Measurements from ENCODE around the gene SCTR.

DNA sequence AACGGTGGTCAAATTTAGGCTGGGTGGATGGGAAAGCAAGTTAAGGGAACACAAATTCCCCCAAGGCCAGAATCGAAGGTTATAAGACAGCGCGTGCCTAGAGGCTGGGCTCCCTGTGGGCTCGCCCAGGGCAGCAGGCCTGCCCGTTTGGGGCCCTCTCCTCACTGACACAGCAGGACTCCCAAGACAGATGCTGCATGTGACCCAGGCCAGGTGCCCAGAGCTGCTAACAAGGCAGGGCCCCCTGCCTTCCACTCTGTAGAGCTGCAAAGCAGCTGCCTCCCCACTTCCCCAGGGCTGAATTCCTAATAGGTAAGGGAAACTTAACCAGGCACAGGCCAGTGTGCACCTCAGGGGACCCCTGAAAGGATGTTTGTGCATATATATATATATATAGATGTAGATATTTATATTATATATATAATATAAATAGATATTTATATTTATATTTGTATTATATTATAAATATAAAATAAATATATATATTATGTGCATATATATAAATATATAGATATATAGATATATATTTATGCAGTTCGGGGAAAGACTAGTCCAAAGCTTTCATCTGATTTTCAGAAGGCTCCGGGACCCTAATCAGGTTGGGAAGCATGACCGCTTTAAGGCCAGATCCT lies 48.9 kb downstream of the SCTR start:
- TF ChIP-seq JUN (CRISPR knock-in tag; IDR thresholded peaks at IDR 0.05) (no peak), IRF2 (CRISPR knock-in tag; IDR thresholded peaks at IDR 0.05; ENCODE audit: borderline replicate concordance, low read depth) (no peak), GTF2I (CRISPR knock-in tag; conservative IDR thresholded peaks at IDR 0.05) (no peak), SMAD3 (CRISPR knock-in tag; IDR thresholded peaks at IDR 0.05; ENCODE audit: borderline replicate concordance) (no peak)
- TF ChIP-seq, protein P1, sequence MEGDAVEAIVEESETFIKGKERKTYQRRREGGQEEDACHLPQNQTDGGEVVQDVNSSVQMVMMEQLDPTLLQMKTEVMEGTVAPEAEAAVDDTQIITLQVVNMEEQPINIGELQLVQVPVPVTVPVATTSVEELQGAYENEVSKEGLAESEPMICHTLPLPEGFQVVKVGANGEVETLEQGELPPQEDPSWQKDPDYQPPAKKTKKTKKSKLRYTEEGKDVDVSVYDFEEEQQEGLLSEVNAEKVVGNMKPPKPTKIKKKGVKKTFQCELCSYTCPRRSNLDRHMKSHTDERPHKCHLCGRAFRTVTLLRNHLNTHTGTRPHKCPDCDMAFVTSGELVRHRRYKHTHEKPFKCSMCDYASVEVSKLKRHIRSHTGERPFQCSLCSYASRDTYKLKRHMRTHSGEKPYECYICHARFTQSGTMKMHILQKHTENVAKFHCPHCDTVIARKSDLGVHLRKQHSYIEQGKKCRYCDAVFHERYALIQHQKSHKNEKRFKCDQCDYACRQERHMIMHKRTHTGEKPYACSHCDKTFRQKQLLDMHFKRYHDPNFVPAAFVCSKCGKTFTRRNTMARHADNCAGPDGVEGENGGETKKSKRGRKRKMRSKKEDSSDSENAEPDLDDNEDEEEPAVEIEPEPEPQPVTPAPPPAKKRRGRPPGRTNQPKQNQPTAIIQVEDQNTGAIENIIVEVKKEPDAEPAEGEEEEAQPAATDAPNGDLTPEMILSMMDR (IDR thresholded peaks at IDR 0.05): no peak
- TF ChIP-seq, protein P2, sequence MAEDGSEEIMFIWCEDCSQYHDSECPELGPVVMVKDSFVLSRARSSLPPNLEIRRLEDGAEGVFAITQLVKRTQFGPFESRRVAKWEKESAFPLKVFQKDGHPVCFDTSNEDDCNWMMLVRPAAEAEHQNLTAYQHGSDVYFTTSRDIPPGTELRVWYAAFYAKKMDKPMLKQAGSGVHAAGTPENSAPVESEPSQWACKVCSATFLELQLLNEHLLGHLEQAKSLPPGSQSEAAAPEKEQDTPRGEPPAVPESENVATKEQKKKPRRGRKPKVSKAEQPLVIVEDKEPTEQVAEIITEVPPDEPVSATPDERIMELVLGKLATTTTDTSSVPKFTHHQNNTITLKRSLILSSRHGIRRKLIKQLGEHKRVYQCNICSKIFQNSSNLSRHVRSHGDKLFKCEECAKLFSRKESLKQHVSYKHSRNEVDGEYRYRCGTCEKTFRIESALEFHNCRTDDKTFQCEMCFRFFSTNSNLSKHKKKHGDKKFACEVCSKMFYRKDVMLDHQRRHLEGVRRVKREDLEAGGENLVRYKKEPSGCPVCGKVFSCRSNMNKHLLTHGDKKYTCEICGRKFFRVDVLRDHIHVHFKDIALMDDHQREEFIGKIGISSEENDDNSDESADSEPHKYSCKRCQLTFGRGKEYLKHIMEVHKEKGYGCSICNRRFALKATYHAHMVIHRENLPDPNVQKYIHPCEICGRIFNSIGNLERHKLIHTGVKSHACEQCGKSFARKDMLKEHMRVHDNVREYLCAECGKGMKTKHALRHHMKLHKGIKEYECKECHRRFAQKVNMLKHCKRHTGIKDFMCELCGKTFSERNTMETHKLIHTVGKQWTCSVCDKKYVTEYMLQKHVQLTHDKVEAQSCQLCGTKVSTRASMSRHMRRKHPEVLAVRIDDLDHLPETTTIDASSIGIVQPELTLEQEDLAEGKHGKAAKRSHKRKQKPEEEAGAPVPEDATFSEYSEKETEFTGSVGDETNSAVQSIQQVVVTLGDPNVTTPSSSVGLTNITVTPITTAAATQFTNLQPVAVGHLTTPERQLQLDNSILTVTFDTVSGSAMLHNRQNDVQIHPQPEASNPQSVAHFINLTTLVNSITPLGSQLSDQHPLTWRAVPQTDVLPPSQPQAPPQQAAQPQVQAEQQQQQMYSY (CRISPR knock-in tag; IDR thresholded peaks at IDR 0.05): no peak
- TF ChIP-seq, protein P3, sequence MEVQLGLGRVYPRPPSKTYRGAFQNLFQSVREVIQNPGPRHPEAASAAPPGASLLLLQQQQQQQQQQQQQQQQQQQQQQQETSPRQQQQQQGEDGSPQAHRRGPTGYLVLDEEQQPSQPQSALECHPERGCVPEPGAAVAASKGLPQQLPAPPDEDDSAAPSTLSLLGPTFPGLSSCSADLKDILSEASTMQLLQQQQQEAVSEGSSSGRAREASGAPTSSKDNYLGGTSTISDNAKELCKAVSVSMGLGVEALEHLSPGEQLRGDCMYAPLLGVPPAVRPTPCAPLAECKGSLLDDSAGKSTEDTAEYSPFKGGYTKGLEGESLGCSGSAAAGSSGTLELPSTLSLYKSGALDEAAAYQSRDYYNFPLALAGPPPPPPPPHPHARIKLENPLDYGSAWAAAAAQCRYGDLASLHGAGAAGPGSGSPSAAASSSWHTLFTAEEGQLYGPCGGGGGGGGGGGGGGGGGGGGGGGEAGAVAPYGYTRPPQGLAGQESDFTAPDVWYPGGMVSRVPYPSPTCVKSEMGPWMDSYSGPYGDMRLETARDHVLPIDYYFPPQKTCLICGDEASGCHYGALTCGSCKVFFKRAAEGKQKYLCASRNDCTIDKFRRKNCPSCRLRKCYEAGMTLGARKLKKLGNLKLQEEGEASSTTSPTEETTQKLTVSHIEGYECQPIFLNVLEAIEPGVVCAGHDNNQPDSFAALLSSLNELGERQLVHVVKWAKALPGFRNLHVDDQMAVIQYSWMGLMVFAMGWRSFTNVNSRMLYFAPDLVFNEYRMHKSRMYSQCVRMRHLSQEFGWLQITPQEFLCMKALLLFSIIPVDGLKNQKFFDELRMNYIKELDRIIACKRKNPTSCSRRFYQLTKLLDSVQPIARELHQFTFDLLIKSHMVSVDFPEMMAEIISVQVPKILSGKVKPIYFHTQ (CRISPR knock-in tag; IDR thresholded peaks at IDR 0.05): no peak
- TF ChIP-seq, protein P4, sequence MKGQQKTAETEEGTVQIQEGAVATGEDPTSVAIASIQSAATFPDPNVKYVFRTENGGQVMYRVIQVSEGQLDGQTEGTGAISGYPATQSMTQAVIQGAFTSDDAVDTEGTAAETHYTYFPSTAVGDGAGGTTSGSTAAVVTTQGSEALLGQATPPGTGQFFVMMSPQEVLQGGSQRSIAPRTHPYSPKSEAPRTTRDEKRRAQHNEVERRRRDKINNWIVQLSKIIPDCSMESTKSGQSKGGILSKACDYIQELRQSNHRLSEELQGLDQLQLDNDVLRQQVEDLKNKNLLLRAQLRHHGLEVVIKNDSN (CRISPR knock-in tag; IDR thresholded peaks at IDR 0.05): peak; percentile 76
